T-cell (primary cell): ENCODE data around the gene MYBL2. TPM values are rescaled to one million over a fixed set of nuclear protein-coding genes. Genes with fewer than 3 reads are reported as not detected.

Source experiments
- ATAC-seq, 4 experiments: fragments of 200-7000 bp in 3 of 4; fragments of 150-1000 bp in 1 of 4; cut with Tn5 transposase; replicated peaks in 1 of 4; 1 replicate in 3 of 4; 2 replicates in 1 of 4; pipeline ENCODE4 v1.10.0; 2021; ENCODE audit warnings: moderate library complexity in 3 of 4, mild to moderate bottlenecking in 2 of 4, moderate number of reproducible peaks in 1 of 4
- CTCF ChIA-PET, 2 donors: fragments of 300-600 bp; sonication (Branson Sonifier 250); formaldehyde crosslinking; loops; one replicate each; lab custom pipeline; 2022; ENCODE audit warnings: antibody characterized with exemption in 2 of 2; lab: Charles Lee
- POLR2A ChIA-PET, 2 donors: fragments of 300-600 bp; sonication (Branson Sonifier 250); formaldehyde crosslinking; loops; one replicate each; lab custom pipeline; 2022; ENCODE audit warnings: antibody characterized with exemption in 2 of 2; lab: Charles Lee
- DNase-seq, 35 experiments: peaks; one replicate each; pipeline versions ENCODE4 v3.0.0 to v3.0.0-alpha.2; 2013 to 2023
- H3K27ac ChIP-seq: one replicate; pipeline ENCODE4 v1.5.1; 2013; ENCODE audit warnings: low read length
- H3K27me3 ChIP-seq, 2 experiments: replicated peaks in 1 of 2; 1 replicate in 1 of 2; 2 replicates in 1 of 2; pipeline versions ENCODE4 v1.6.1 to v1.7.0; 2013; ENCODE audit warnings: low read length in 1 of 2, mixed read lengths in 1 of 2; ENCODE audit not compliant: control insufficient read depth in 2 of 2, insufficient read depth in 2 of 2; ENCODE audit errors: extremely low read depth in 1 of 2
- H3K36me3 ChIP-seq, 2 donors: 1 replicate in 1 of 2; 2 replicates in 1 of 2; pipeline versions ENCODE4 v1.6.1 to v1.7.0; 2013; ENCODE audit warnings: low read length in 1 of 2; ENCODE audit not compliant: control insufficient read depth in 2 of 2, insufficient read depth in 1 of 2; ENCODE audit errors: extremely low read depth in 1 of 2
- H3K4me1 ChIP-seq, 2 experiments: 1 replicate in 1 of 2; 2 replicates in 1 of 2; pipeline versions ENCODE4 v1.6.1 to v1.7.0; 2013; ENCODE audit warnings: low read length in 2 of 2, mixed read lengths in 1 of 2; ENCODE audit not compliant: insufficient read depth in 2 of 2, control insufficient read depth in 1 of 2; ENCODE audit errors: extremely low read depth in 1 of 2
- H3K4me3 ChIP-seq, 2 donors: 1 replicate in 1 of 2; 2 replicates in 1 of 2; pipeline versions ENCODE4 v1.5.1 to v1.7.0; 2013; ENCODE audit warnings: mild to moderate bottlenecking in 2 of 2, low read length in 1 of 2, moderate library complexity in 1 of 2; ENCODE audit not compliant: control insufficient read depth in 1 of 2; ENCODE audit errors: extremely low read depth in 1 of 2
- H3K9me3 ChIP-seq: 2 replicates; pipeline ENCODE4 v1.7.0; 2013
- H3K27ac Mint-ChIP-seq, 2 donors: one replicate each; pipeline ENCODE4 v1.8.0; 2020 to 2021; ENCODE audit warnings: mild to moderate bottlenecking in 2 of 2, mixed read lengths in 2 of 2
- H3K27me3 Mint-ChIP-seq, 2 donors: one replicate each; pipeline ENCODE4 v1.8.0; 2021 to 2022; ENCODE audit warnings: mixed read lengths in 2 of 2
- H3K36me3 Mint-ChIP-seq: one replicate; pipeline ENCODE4 v1.8.0; 2021; ENCODE audit warnings: mixed read lengths
- H3K4me1 Mint-ChIP-seq, 3 donors: one replicate each; pipeline ENCODE4 v1.8.0; 2020 to 2022; ENCODE audit warnings: mixed read lengths in 3 of 3, mild to moderate bottlenecking in 1 of 3
- H3K4me3 Mint-ChIP-seq, 3 donors: one replicate each; pipeline ENCODE4 v1.8.0; 2020 to 2022; ENCODE audit warnings: mild to moderate bottlenecking in 3 of 3, mixed read lengths in 3 of 3, moderate library complexity in 3 of 3
- H3K9me3 Mint-ChIP-seq, 3 donors: one replicate each; pipeline ENCODE4 v1.8.0; 2020 to 2022; ENCODE audit warnings: mixed read lengths in 3 of 3
- WGBS: methylation state at CpG from one replicate; pipeline ENCODE4 v1.1.5; 2013; ENCODE audit warnings: missing lambda C conversion rate; ENCODE audit not compliant: insufficient coverage; 5-methylcytosine and 5-hydroxymethylcytosine counted together
- total RNA-seq, 35 experiments: library from RNA in 6 of 35; stranded (reverse) in 6 of 35; fragments of 120-200 nt in 1 of 35; gene quantifications; one replicate each; pipeline versions ENCODE4 v1.2.1 to v1.2.4 and lab custom pipeline; 2013 to 2026

The MYBL2 gene
- total RNA-seq, 5 donors from 2014 or later (not counting 1 experiment from before 2014, with no cell fraction given) = 1.2 to 3.0 (median 1.4) TPM

GRCh38 chr20:43728686-43729255 is 61.9 kb downstream of the MYBL2 start:
- ChIA-PET CTCF (interaction anchor here in 1 of 2 donors (0.5 kb wide), 1 partner anchor 8 kb away, joined by 4 read pairs; no protein-coding TSS in a partner anchor), POLR2A (interaction anchor here in 1 of 2 donors (0.5 to 1.2 kb wide), 2 partner anchors 11 to 14 kb away, joined by 3 to 6 read pairs; no protein-coding TSS in a partner anchor)
- peaks cover 26 to 30% of the 10 kb centered on the region in 2 experiments for H3K4me1 ChIP-seq
- H3K4me3 Mint-ChIP-seq = peak overlapping the region in 1 of 3 donors; percentile 19
- H3K9me3 Mint-ChIP-seq = peaks cover 0 to 3% (median 0%) of the 10 kb centered on the region in 3 donors
- 60% methylated on average over 1 of the region's 7 CpGs for WGBS
- H3K4me1 Mint-ChIP-seq = peaks cover 46 to 74% (median 48%) of the 10 kb centered on the region in 3 donors
- H3K27ac Mint-ChIP-seq = peak overlapping the region; percentile 1 to 52
- H3K27me3 ChIP-seq = no peaks in the 10 kb centered on the region
- ATAC-seq (peak in 2 of 4 experiments; percentile 25 to 27), DNase-seq (peak in 1 of 35 experiments; percentile 27)
- no peak overlapping the region for H3K4me3 ChIP-seq
- no peak overlapping the region for H3K27ac ChIP-seq
- no peaks in the 10 kb centered on the region for H3K9me3 ChIP-seq
- no peaks in the 10 kb centered on the region for H3K36me3 Mint-ChIP-seq
- H3K27me3 Mint-ChIP-seq = no peaks in the 10 kb centered on the region
- no peaks in the 10 kb centered on the region for H3K36me3 ChIP-seq

GRCh38 chr20:43731469-43731868 is 64.6 kb downstream of the MYBL2 start:
- H3K4me1 Mint-ChIP-seq = peaks cover 30 to 55% (median 40%) of the 10 kb centered on the region in 3 donors
- no peaks in the 10 kb centered on the region for H3K9me3 ChIP-seq
- ATAC-seq (no peak), DNase-seq (no peak)
- ChIA-PET CTCF (no interaction called here), POLR2A (no interaction called here)
- peaks cover 0 to 3% (median 0%) of the 10 kb centered on the region in 3 donors for H3K9me3 Mint-ChIP-seq
- H3K4me3 ChIP-seq = no peak overlapping the region
- H3K27ac Mint-ChIP-seq = no peak overlapping the region
- peaks cover 18 to 23% of the 10 kb centered on the region in 2 experiments for H3K4me1 ChIP-seq
- H3K36me3 ChIP-seq = no peaks in the 10 kb centered on the region
- no peaks in the 10 kb centered on the region for H3K27me3 Mint-ChIP-seq
- no peak overlapping the region for H3K27ac ChIP-seq
- peak overlapping the region in 1 of 3 donors; percentile 7 for H3K4me3 Mint-ChIP-seq
- H3K27me3 ChIP-seq = no peaks in the 10 kb centered on the region
- no peaks in the 10 kb centered on the region for H3K36me3 Mint-ChIP-seq
- WGBS = 71% methylated on average over 7 of the region's 7 CpGs

- no peaks in the 10 kb centered on the region for H3K36me3 ChIP-seq
- H3K4me1 ChIP-seq = peaks cover 18 to 23% of the 10 kb centered on the region in 2 experiments
- peaks cover 33 to 51% (median 44%) of the 10 kb centered on the region in 3 donors for H3K4me1 Mint-ChIP-seq
- no peaks in the 10 kb centered on the region for H3K27me3 ChIP-seq
- no peak overlapping the region for H3K27ac ChIP-seq
- no peaks in the 10 kb centered on the region for H3K36me3 Mint-ChIP-seq
- no peak for DNase-seq
- H3K4me3 ChIP-seq = no peak overlapping the region
- peaks cover 0 to 3% (median 0%) of the 10 kb centered on the region in 3 donors for H3K9me3 Mint-ChIP-seq
- H3K27me3 Mint-ChIP-seq = no peaks in the 10 kb centered on the region
- WGBS = 94% methylated on average over 4 of the region's 5 CpGs
- ChIA-PET POLR2A (no interaction called here), CTCF (no interaction called here)
- no peak for ATAC-seq
- H3K9me3 ChIP-seq = no peaks in the 10 kb centered on the region
- H3K4me3 Mint-ChIP-seq = no peak overlapping the region
- no peak overlapping the region for H3K27ac Mint-ChIP-seq
Observed at GRCh38 chr20:43731927-43732326, 65.0 kb downstream of the MYBL2 start.

- Histone ChIP-seq H3K4me3 (no peak overlapping the region), H3K36me3 (no peaks in the 10 kb centered on the region), H3K27ac (no peak overlapping the region), H3K27me3 (peaks cover 0 to 3% of the 10 kb centered on the region in 2 experiments), H3K4me1 (peaks cover 4 to 13% of the 10 kb centered on the region in 2 experiments), H3K9me3 (no peaks in the 10 kb centered on the region)
- no peak overlapping the region for H3K27ac Mint-ChIP-seq
- H3K9me3 Mint-ChIP-seq = no peaks in the 10 kb centered on the region
- WGBS = 14% methylated on average over 1 of the region's 2 CpGs
- H3K27me3 Mint-ChIP-seq = no peaks in the 10 kb centered on the region
- ATAC-seq (no peak), DNase-seq (peak in 1 of 35 experiments; percentile 38)
- H3K4me1 Mint-ChIP-seq = peaks cover 16 to 27% (median 25%) of the 10 kb centered on the region in 3 donors
- ChIA-PET CTCF (interaction anchor here (0.6 to 0.7 kb wide), 2 partner anchors 8 to 1180 kb away, joined by 3 to 4 read pairs; no protein-coding TSS in a partner anchor), POLR2A (no interaction called here)
- H3K36me3 Mint-ChIP-seq = no peaks in the 10 kb centered on the region
- no peak overlapping the region for H3K4me3 Mint-ChIP-seq
Observed at GRCh38 chr20:43736588-43737158, 69.8 kb downstream of the MYBL2 start.

GRCh38 chr20:43737925-43738324 is 71.0 kb downstream of the MYBL2 start:
- H3K9me3 ChIP-seq = no peaks in the 10 kb centered on the region
- no peaks in the 10 kb centered on the region for H3K9me3 Mint-ChIP-seq
- 98% methylated on average over 7 of the region's 7 CpGs for WGBS
- H3K27me3 ChIP-seq = peaks cover 0 to 3% of the 10 kb centered on the region in 2 experiments
- ChIA-PET POLR2A (no interaction called here), CTCF (no interaction called here)
- no peaks in the 10 kb centered on the region for H3K36me3 Mint-ChIP-seq
- H3K27me3 Mint-ChIP-seq = no peaks in the 10 kb centered on the region
- H3K4me1 Mint-ChIP-seq = peaks cover 9 to 20% (median 12%) of the 10 kb centered on the region in 3 donors
- H3K4me1 ChIP-seq = peaks cover 2 to 6% of the 10 kb centered on the region in 2 experiments
- ATAC-seq (no peak), DNase-seq (no peak)
- H3K27ac ChIP-seq = no peak overlapping the region
- H3K36me3 ChIP-seq = no peaks in the 10 kb centered on the region
- H3K27ac Mint-ChIP-seq = no peak overlapping the region
- H3K4me3 Mint-ChIP-seq = no peak overlapping the region
- H3K4me3 ChIP-seq = no peak overlapping the region

- CTCF ChIA-PET = no interaction called here
- 88% methylated on average over 5 of the region's 9 CpGs for WGBS
Observed at GRCh38 chr20:43739148-43739749, 72.3 kb downstream of the MYBL2 start.

More at GRCh38 chr20:43739148-43739749, 72.3 kb downstream of the MYBL2 start:
- Histone ChIP-seq H3K4me1 (no peaks in the 10 kb centered on the region), H3K4me3 (no peak overlapping the region), H3K27ac (no peak overlapping the region), H3K27me3 (peaks cover 0 to 3% of the 10 kb centered on the region in 2 experiments), H3K36me3 (no peaks in the 10 kb centered on the region), H3K9me3 (no peaks in the 10 kb centered on the region)
- Mint-ChIP-seq H3K36me3 (no peaks in the 10 kb centered on the region), H3K4me1 (peaks cover 0 to 8% (median 2%) of the 10 kb centered on the region in 3 donors), H3K4me3 (no peak overlapping the region), H3K27ac (no peak overlapping the region), H3K9me3 (no peaks in the 10 kb centered on the region), H3K27me3 (no peaks in the 10 kb centered on the region)
- ATAC-seq = no peak
- POLR2A ChIA-PET = no interaction called here
- DNase-seq = no peak
